DMS79 (cell line): ENCODE measurements around the gene NAE1.

Source experiments
- DNase-seq: peaks from one replicate; lab custom pipeline; 2025; lab: John Stamatoyannopoulos, UW

The NAE1 gene

DNA sequence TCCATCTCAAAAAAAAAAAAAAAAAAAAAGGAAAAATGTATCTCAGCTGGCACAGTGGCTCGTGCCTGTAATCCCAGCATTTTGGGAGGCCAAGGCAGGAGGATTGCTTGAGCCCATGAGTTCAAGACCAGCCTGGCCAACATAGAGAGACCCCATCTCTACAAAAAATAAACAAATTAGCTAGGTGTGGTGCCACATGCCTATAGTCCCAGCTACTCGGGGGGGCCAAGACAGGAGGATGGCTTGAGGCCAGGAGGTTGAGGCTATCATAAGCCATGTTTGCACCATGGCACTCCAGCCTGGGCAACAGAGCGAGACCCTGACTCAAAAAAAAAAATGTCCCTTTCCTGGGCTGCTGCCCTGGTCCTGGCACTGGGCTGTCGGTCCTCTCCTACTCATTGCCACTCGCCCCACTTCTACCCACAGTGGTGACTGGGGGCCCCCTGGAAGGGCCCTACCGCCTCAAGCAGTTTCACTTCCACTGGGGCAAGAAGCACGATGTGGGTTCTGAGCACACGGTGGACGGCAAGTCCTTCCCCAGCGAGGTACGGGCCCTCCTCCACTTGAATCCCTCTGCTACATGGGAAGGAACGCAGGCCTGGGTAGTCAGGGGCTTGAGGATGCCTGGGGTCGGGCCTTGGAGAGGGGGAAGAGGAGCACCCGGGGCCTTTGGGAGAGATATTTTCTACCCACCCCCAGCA lies 19.5 kb upstream of the NAE1 start:
- DNase-seq: no peak

DNA sequence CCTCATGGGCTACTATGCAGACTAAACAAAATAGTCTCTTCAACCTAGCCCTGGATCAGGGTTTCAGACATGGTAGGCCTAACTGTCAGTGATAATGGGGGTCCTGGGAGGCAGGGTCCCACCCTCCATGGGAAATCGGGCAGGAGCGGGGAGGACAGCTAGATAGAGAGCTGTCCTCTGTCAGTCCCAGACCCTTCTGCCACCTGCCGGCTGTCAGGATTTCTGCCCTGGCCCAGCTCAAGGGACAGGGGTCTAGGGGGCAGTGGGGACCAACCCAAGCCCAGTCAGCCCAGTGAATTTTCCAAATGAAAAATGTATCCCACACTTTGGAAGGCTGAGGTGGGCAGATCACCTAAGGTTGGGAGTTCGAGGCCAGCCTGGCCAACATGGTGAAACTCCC lies 18.8 kb upstream of the NAE1 start:
- DNase-seq: no peak

DNA sequence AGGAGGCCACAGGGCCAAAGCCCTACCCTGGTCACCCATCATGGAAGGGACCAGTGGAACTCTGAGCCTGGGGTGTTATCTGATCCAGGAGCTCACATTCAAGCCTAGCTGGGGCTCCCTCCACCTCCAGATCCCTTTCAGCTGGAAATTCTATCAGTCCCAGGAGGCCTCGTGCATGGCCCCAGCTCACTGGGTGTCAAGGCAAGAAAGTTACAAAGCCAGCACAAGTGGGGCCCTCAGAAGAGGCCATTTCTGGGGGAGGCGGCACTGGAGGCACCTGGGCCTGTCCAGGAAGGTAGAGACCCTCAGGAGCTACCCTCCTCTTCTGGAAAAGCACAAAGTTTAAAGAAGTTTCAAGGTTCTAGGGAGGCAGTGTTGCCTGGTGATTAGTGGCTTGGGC lies 18.2 kb upstream of the NAE1 start:
- DNase-seq: no peak

DNA sequence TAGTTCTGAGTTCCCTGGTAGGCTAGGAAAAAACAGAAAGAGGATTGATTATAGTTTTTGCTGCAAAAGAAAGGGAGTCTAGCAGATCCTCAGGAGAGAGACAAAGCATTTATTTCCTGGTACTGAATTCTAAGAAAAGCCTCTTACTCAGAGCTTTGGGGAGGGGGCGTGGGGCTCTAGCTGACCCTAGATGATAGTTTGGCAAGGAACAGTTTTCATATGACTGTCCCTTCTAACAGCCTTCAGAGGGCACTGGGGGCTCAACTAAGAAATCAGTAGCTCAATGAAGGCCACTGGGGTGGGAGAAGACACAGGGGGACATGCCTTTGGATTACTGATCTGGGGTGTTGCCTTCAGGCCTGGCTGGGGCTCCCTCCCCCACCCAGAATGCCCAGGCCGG lies 17.4 kb upstream of the NAE1 start:
- DNase-seq: no peak

DNA sequence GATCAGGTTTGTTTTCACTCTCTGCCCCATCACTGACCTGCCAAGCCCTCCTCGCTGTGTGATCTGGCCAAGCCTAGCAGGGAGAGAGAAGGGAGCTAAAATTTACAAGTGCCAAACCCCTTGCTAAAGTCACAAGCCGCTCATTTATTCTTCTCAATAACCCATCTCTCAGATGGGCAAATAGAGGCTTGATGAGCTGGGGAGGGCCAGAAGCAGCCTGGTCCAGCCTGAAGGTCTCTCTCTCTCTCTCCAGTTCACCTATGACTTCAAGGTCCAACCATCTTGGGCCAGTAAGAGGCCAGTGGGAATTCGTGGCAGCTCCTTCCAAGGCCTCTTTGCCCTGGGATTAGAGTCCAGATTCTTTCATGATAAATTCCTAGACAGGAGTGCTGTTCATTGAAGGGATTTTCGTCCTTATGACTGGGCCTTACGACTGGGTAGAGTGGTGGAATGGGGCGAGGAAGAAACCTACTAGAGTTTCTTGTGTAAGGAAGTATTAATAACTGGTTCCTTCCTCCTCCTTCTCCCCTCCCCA lies 16.8 kb upstream of the NAE1 start:
- DNase-seq: no peak

- no peak for DNase-seq
Measured at GRCh38 chr16:66846831-66847230, 16.1 kb upstream of the NAE1 start.

- DNase-seq: no peak
Measured at GRCh38 chr16:66846266-66846665, 15.5 kb upstream of the NAE1 start.

DNA sequence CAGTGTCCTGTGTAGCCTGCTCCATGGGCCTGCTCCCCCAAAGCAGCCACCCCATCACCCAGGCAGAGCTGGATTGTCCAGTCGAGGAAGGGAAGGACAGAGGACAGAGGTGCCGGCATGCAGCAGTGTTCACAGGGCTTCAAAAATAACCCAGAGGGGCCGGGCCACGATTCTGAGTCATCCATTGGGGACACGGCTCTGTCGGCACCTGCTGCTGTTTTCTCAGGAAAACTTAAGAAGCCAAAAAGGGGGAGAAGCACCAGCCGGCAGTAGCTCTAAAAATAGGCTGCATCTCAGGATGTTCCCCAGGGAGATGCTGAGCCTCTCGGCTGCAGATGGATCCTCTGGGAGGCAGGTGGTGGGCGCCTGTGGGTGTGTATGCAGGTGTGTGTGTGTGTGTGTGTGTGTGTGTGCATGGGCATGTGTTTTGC lies 15.0 kb upstream of the NAE1 start:
- DNase-seq: peak; percentile 18

DNA sequence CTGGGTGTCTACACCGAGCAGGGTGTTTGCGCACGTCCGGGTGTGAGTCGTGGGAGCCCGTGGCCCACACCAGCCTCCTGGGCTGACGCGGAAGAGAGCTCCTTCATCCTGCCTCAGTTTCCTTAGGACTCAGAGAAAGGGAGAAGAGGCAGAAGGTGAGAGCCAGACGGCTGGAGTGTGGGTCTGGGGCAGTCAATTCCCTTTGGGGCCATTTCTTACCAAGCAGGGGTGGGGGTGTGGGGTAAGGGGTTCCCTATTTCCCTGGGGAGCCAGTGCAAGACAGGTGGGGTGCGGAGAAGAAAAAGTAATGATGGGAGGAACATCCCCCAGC lies 14.3 kb upstream of the NAE1 start:
- no peak for DNase-seq

DNA sequence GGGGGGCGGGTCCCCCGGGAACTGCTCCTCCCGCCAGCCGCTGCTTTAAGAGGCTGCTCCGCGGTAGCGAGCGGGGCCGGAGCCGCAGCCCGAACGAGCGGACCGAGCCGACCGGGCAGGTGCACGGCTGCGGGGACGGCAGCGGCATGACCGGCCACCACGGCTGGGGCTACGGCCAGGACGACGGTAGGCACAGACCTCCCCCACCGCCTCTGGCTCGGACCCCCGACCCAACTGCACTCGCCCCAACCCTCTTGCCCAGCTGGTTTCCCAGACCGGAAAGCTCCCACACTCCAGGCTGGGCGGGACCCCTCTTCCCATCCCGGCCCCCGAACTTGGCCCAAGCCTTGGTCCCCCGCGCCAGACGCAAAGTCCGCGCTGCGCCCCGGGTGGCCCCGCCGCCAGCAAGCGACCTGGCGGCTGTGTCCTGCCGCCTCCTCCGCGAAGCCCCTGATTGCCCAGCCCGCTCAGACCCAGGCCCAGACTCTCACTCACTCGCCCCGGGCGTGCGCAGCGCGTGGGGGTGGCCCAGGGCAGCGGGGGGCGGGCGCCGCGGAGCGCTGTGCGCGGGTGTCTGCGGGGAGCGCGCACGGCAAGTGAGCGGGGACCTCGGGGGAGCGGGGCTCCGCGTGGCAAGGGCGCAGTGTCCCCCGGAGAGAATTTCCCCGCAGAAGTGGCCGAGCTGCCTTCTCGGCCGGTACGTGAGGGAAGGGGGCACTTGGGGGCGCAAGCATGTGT lies 13.7 kb upstream of the NAE1 start, which contains the start of gene CA7:
Gene CA7 (plus strand): TSS at position 73 of the 738 bp plus-strand sequence. CDS start 74 bp downstream, at position 147.
- no peak for DNase-seq

GRCh38 chr16:66844009-66844341 lies 13.2 kb upstream of the NAE1 start:
- no peak for DNase-seq

DNA sequence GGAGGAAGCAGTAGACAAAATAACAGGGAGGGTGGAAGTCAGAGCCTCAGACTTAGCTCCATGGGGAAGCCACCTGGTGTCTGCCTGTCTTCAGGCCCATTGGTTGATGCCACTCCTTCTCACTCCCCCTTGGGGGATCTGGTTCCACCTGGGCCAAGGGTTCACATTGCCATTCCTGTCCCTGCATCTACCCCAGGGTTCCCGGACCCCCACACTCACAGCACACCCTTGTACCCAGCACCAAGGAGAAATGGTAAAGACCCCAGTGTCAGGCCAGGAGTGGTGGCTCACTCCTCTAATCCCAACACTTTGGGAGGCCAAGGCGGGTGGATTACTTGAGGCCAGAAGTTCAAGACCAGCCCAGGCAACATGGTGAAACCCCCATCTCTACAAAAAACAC lies 12.4 kb upstream of the NAE1 start:
- DNase-seq: no peak

- DNase-seq: no peak
Measured at GRCh38 chr16:66842765-66843164, 12.0 kb upstream of the NAE1 start.

DNA sequence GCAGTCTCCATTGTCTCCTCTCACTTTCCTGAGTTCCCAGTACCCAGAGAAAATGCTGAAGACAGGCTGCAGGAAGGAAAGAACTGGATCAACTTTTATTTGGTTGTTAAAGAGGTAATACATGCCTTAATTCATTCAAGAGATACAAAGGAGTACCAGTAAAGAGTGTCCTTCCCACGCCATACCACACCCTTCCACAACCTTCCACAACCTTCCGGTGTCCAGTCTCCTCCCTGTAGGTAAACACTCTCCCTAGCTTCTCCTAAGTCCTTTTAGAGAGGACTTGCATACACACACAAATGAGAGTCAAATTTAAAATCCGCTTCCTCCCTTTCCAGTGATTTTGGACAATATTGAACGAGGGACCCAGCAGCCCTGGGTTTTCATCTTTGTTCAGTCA lies 10.6 kb upstream of the NAE1 start:
- no peak for DNase-seq

DNA sequence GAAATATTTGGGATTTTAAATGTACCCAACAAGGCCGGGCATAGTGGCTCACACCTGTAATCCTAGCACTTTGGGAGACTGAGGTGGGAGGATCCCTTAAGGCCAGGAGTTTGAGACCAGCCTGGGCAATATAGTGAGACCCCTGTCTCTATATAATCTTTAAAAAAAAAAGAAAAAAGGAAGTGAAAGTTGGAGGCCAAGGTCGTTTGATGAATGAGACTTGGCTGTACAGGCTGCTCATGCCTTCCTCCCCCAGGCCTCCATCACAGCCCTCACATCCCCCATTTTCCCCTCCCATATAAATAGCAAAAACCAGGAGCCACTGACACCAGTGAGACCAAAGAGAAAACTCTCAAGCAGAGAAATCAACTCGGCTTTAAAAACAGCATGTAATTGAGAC lies 10.1 kb upstream of the NAE1 start:
- DNase-seq: no peak

GRCh38 chr16:66834746-66835145 lies 4.0 kb upstream of the NAE1 start:
- no peak for DNase-seq

DNA sequence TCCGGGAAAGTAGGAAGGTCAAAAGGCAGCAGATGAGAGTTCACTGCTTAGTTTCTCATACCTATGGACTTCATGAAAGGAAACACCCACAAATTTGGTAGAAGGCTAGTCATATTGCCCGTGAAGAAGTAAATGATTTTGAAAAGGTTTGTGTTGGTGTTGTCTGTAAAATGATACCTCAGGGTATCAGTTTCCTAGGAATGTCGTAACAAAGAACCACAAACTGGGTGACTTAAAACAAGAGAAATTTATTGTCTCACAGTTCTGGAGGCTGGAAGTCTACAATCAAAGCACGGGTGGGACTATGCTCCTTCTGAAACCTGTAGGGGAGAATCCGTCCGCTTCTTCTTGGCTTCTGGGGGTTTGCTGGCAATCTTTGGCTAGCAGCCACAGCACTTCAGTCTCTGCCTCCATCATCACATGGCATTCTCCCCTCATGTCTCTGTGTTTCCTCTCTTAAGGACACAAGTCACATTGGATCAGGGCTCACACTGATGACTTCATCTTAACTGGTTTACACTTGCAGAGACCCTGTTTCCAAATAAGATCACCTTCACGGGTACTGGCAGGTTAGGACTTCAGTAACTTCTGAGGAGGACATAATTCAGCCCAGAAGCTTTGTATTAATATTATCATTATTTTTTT lies 2.0 kb upstream of the NAE1 start:
- DNase-seq: no peak

DNA sequence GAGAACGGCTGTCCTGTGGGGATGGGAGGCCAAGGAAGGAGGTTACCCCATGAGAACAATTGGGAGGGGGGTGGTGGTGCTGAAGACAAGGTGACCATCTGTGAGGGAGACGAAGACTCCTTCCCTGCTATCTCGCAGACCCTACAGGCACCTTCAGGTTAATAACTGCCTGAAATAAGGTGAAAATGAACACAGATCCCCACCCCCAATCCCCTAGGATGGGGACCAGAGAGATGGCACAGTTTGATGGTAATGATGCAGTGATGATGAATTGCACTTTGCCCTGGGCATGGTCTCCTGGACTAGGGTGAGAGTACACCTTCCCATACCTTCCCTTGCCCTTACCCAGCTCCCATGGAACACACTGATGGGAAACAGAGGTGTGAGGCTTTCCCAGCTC lies 1.4 kb upstream of the NAE1 start:
- no peak for DNase-seq

DNA sequence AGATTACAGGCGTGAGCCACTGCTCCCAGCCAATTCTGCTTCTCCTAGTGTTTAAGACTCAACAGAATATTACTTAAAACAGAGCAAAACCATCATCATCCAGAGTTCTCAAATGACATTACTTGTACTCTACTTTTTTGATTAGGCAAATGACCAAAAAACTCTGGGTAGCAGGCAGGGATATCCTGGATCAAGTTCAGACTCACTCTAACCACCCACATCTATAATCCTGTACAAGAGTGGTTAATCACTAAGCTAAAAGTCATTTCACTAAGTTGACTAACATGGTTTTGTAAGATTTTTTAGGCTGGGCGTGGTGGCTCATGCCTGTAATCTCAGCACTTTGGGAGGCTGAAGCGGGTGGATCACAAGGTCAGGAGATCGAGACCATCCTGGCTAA lies 6.8 kb downstream of the NAE1 start:
- DNase-seq: no peak

- DNase-seq: no peak
Measured at GRCh38 chr16:66814734-66815133, 16.0 kb downstream of the NAE1 start.

GRCh38 chr16:66811043-66811442 lies 19.7 kb downstream of the NAE1 start:
- no peak for DNase-seq

DNA sequence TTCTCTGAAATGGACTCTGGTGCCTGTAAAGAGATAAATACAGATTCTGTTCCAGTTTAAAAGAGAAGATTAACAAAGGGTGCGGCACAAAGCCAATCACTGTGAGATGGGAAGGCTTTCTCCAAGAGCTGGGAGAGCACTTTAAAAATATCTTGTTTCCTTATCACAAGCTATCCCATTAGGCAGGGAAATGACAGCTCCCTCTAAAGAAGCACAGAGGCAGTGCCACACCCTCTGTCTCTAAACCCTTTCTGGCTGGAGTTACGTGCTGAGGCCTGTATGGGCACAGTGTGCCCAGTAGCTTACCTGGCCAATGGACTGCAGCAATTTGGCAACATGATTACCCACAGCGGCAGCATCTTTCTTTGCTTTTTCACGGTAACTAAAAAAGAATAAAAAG lies 20.4 kb downstream of the NAE1 start:
- DNase-seq: no peak

DNA sequence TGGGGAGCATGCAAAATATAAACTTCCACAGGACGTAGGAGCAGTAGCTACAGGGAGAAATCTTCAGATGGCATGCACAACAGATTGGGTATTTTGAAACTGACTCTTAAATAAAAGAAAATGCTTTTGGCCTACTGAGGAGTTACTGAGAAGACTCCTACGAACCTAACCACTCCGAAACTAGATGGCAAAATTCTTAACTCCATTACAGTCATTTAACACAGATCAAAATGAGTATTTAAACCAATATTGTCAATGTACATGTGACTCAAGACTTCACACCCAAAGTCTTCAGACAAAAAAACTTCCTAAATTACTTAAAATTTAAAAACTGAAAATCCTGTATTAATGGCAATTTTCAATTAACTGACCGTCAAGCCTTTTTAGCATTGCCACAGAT lies 21.0 kb downstream of the NAE1 start:
- DNase-seq: no peak
